K562 (cell line): Measurements from ENCODE around the gene CPB1. TPM values are rescaled to one million over a fixed set of nuclear protein-coding genes. Genes with fewer than 3 reads are reported as not detected.

Experiments used
- ATAC-seq: fragments of 200-7000 bp; cut with Tn5 transposase; 3 replicates; pipeline ENCODE4 v1.9.1; 2020; ENCODE audit warnings: moderate library complexity
- BruUV-seq: library from RNA; stranded (reverse); fragments of 400-500 nt; replicated peaks from 2 replicates; lab custom pipeline; 2021; lab: Mats Ljungman, UMichigan
- CTCF ChIA-PET: fragments of 300-600 bp; formaldehyde crosslinking; extraction: SDS; loops from one replicate; lab custom pipeline; 2021; ENCODE audit warnings: low intra/inter-chr PET ratio; lab: Yijun Ruan, JAX
- POLR2A ChIA-PET: fragments of 300-600, 350-650 bp; sonication (Branson Sonifier 250); formaldehyde crosslinking; extraction: SDS; loops from one replicate; lab custom pipeline; 2021; ENCODE audit warnings: antibody characterized with exemption, inconsistent platforms; lab: Yijun Ruan, JAX
- DNase-seq, 4 experiments: peaks; one replicate each; pipeline versions ENCODE4 v3.0.0 to v3.0.0-alpha.2; 2011 to 2018; ENCODE audit warnings: low spot score in 3 of 4, mixed read lengths in 3 of 4; ENCODE audit errors: extremely low read depth in 1 of 4
- FAIRE-seq: peaks from 2 replicates; lab custom pipeline; 2011; peaks lifted over from hg19 to GRCh38; lab: Jason Lieb, UNC
- H2AFZ ChIP-seq: 2 replicates; pipeline ENCODE4 v1.6.0; 2011; ENCODE audit warnings: low read depth, low read length, control low read depth, inconsistent platforms
- H3K27ac ChIP-seq: fragments of 200-600 bp; 3 replicates; pipeline ENCODE4 v1.8.0; 2011; ENCODE audit warnings: low read depth, mild to moderate bottlenecking, control low read depth, inconsistent platforms, low read length, moderate library complexity, mixed read lengths; ENCODE audit errors: extremely low read depth
- H3K27me3 ChIP-seq, 2 experiments: fragments of 300-600 bp in 1 of 2; 2 replicates in 1 of 2; 3 replicates in 1 of 2; pipeline versions ENCODE4 v1.6.0 to v1.8.0; 2011; ENCODE audit warnings: inconsistent platforms in 2 of 2, low read length in 2 of 2, mild to moderate bottlenecking in 1 of 2, mixed read lengths in 1 of 2, moderate library complexity in 1 of 2; ENCODE audit not compliant: control insufficient read depth in 2 of 2, insufficient read depth in 2 of 2
- H3K36me3 ChIP-seq: fragments of 300-600 bp; 3 replicates; pipeline ENCODE4 v1.8.0; 2011; ENCODE audit warnings: mild to moderate bottlenecking, low read length, inconsistent platforms; ENCODE audit not compliant: control insufficient read depth, insufficient read depth
- H3K4me1 ChIP-seq, 2 experiments: fragments of 200-600 bp in 1 of 2; replicated peaks in 1 of 2; 2 replicates in 1 of 2; 3 replicates in 1 of 2; pipeline versions ENCODE4 v1.5.1 to v1.8.0; 2011; ENCODE audit warnings: inconsistent platforms in 2 of 2, low read length in 2 of 2, mild to moderate bottlenecking in 1 of 2, mixed read lengths in 1 of 2, moderate library complexity in 1 of 2; ENCODE audit not compliant: control insufficient read depth in 2 of 2, insufficient read depth in 2 of 2
- H3K4me2 ChIP-seq: 2 replicates; pipeline ENCODE4 v1.6.1; 2011; ENCODE audit warnings: low read length, control low read depth, inconsistent platforms, mixed read lengths; ENCODE audit not compliant: insufficient read depth
- H3K4me3 ChIP-seq: fragments of 200-600 bp; sonication (generic), shearing (Covaris generic); 2 replicates; pipeline ENCODE4 v1.5.1; 2016; ENCODE audit warnings: control low read depth, inconsistent platforms
- H3K79me2 ChIP-seq: fragments of 200-600 bp; 3 replicates; pipeline ENCODE4 v1.8.0; 2011; ENCODE audit warnings: low read length, inconsistent platforms; ENCODE audit not compliant: control insufficient read depth, insufficient read depth
- H3K9ac ChIP-seq, 2 experiments: 2 replicates each; pipeline versions ENCODE4 v1.6.0 to v1.6.1; 2011; ENCODE audit warnings: low read depth in 2 of 2, low read length in 2 of 2, control low read depth in 1 of 2, inconsistent platforms in 1 of 2, mild to moderate bottlenecking in 1 of 2, mixed read lengths in 1 of 2; ENCODE audit not compliant: insufficient read depth in 1 of 2
- H3K9me1 ChIP-seq: one replicate; pipeline ENCODE4 v1.6.0; 2011; ENCODE audit warnings: inconsistent platforms, mild to moderate bottlenecking, low read length, moderate library complexity; ENCODE audit not compliant: control insufficient read depth, insufficient read depth
- H3K9me3 ChIP-seq: replicated peaks from 2 replicates; pipeline ENCODE4 v1.5.1; 2011; ENCODE audit warnings: low read depth, low read length, inconsistent platforms; ENCODE audit not compliant: control insufficient read depth, insufficient read depth
- H4K20me1 ChIP-seq: replicated peaks from 2 replicates; pipeline ENCODE4 v1.6.1; 2011; ENCODE audit warnings: low read length, inconsistent platforms, mixed read lengths; ENCODE audit not compliant: control insufficient read depth, insufficient read depth
- BACH1 ChIP-seq: fragments of 200-800 bp; sonication (Bioruptor generic); IDR thresholded peaks from 2 replicates; pipeline ENCODE4 v1.6.1; 2016; ENCODE audit warnings: missing genetic modification characterization, missing compliant biosample characterization
- MECOM ChIP-seq: fragments of 250-450 bp; sonication (Bioruptor Pico); IDR thresholded peaks from 2 replicates; pipeline ENCODE4 v1.8.0; 2022; ENCODE audit warnings: inconsistent platforms
- PHF20 ChIP-seq: fragments of 450-650 bp; IDR thresholded peaks from 2 replicates; pipeline ENCODE4 v1.6.1; 2018; ENCODE audit not compliant: partially characterized antibody
- SRSF9 ChIP-seq: fragments of 200-400 bp; formaldehyde crosslinking; IDR thresholded peaks from 2 replicates; pipeline ENCODE4 v1.6.1; 2017; ENCODE audit warnings: low read depth, low read length, borderline replicate concordance
- TGIF2 ChIP-seq: sonication (generic); formaldehyde crosslinking; IDR thresholded peaks from 2 replicates; pipeline ENCODE4 v1.8.1; 2022; ENCODE audit warnings: mild to moderate bottlenecking, missing genetic modification reagents, moderate library complexity
- ZNF197 ChIP-seq: fragments of 200-800 bp; sonication (Bioruptor generic); IDR thresholded peaks from 2 replicates; pipeline ENCODE4 v1.6.1; 2016; ENCODE audit warnings: low read depth, missing genetic modification characterization, missing compliant biosample characterization
- ZNF224 ChIP-seq: sonication (generic); formaldehyde crosslinking; IDR thresholded peaks from 2 replicates; pipeline ENCODE4 v1.8.0; 2022; ENCODE audit warnings: mild to moderate bottlenecking, missing genetic modification reagents
- ZNF445 ChIP-seq: fragments of 250-450 bp; sonication (Bioruptor Pico); IDR thresholded peaks from 2 replicates; pipeline ENCODE4 v1.4.0; 2020; ENCODE audit warnings: low read depth, mild to moderate bottlenecking, moderate library complexity
- ZNF57 ChIP-seq: fragments of 450-650 bp; formaldehyde crosslinking; IDR thresholded peaks from 2 replicates; pipeline ENCODE4 v1.4.0; 2020; ENCODE audit warnings: mild to moderate bottlenecking, moderate library complexity
- ZNF830 ChIP-seq: fragments of 250-450 bp; sonication (Bioruptor Pico); IDR thresholded peaks from 2 replicates; pipeline ENCODE4 v1.5.0; 2021; ENCODE audit warnings: mild to moderate bottlenecking
- ZSCAN32 ChIP-seq: fragments of 450-650 bp; formaldehyde crosslinking; IDR thresholded peaks from 2 replicates; pipeline ENCODE4 v1.4.0; 2020; ENCODE audit warnings: mild to moderate bottlenecking, moderate library complexity
- WGBS: fragments of 100-300 bp; shearing (Covaris generic); methylation state at CpG from one replicate; pipeline ENCODE4 v1.1.6; 2016; ENCODE audit warnings: low coverage, mixed read lengths; ENCODE audit not compliant: insufficient coverage; ENCODE audit errors: missing lambda C conversion rate; 5-methylcytosine and 5-hydroxymethylcytosine counted together
- in situ Hi-C: fragments of 300-500 bp; cut with MboI; formaldehyde crosslinking; loops from 4 replicates; pipeline ENCODE4 v1.15.0; 2018; ENCODE audit warnings: inconsistent platforms, mixed read lengths
- intact Hi-C: fragments of 100-400 bp; cut with micrococcal nuclease; formaldehyde crosslinking; loops from 2 replicates; pipeline ENCODE4 v1.14.2; 2022
- polyA plus RNA-seq, 8 experiments: library from polyadenylated mRNA; depleted of rRNA in 4 of 8; stranded (reverse) in 5 of 8; unstranded in 3 of 8; fragments of >200 nt; fragmentation: Nextera tagmentation in 2 of 8; fragmentation: Illumina TruSeq in 1 of 8; extraction: Ambion mirVana in 2 of 8; extraction: Trizol in 1 of 8; gene quantifications; 2 replicates each; pipeline versions ENCODE4 v1.2.1 to v1.2.3, GENCODE V29; 2011 to 2014; ENCODE audit warnings: inconsistent platforms in 1 of 8, missing spikeins in 1 of 8
- total RNA-seq, 7 experiments: library from RNA; depleted of rRNA in 6 of 7; stranded (reverse); fragments of >200 nt in 6 of 7; fragmentation: Illumina TruSeq in 2 of 7; extraction: Trizol in 2 of 7; gene quantifications; 2 replicates each; pipeline versions ENCODE4 v1.2.1 to v1.2.3, GENCODE V29; 2011 to 2021; ENCODE audit warnings: low replicate concordance in 1 of 7

Gene CPB1
- total and polyA plus RNA-seq, 9 of the 15 experiments (the other 6 are each of a cell fraction or from before 2014, with no cell fraction given): 3.7 TPM; not detected in 8

DNA sequence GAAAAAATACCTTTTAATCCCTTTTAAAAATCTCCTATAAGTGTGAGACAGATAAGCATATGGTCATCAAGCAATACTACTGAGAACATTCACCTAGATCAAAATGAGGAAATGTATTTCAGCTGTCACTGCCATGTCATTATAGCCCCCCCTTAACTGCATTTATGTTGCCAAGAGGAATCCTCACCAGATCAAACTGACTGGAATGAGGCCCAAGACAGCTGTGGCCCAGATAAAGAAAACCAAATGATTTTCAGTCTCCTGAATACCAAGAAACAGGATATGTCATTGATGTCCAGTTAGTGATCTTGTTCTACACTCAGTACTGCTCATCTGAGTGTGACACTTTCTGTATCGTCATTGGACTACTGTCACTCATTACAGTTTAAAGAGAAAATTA, 35.1 kb upstream of the CPB1 start:
- Histone ChIP-seq H3K27me3 (no peaks in the 10 kb centered on the region), H3K9me3 (0 out of 2 replicates have a peak, but pooled peaks cover 2% of the 10 kb centered on the region), H3K9me1 (no peaks in the 10 kb centered on the region), H3K9ac (no peak overlapping the region), H3K4me2 (no peak overlapping the region), H3K4me3 (no peak overlapping the region), H2AFZ (no peak overlapping the region), H3K79me2 (no peaks in the 10 kb centered on the region), H3K36me3 (no peaks in the 10 kb centered on the region), H3K4me1 (no peaks in the 10 kb centered on the region), H3K27ac (no peak overlapping the region), H4K20me1 (no peaks in the 10 kb centered on the region)
- TF ChIP-seq ZNF830 (CRISPR knock-in tag): no peak
- TF ChIP-seq ZNF197 (CRISPR knock-in tag): no peak
- TF ChIP-seq BACH1 (tag): no peak
- TF ChIP-seq ZNF445: no peak
- no peak for TF ChIP-seq PHF20
- TF ChIP-seq ZSCAN32 (CRISPR knock-in tag): no peak
- TF ChIP-seq ZNF224: no peak
- no peak for TF ChIP-seq SRSF9
- TF ChIP-seq ZNF57 (CRISPR knock-in tag): no peak
- TF ChIP-seq TGIF2 (CRISPR knock-in tag): no peak
- no peak for TF ChIP-seq MECOM (CRISPR knock-in tag)
- no peak for FAIRE-seq
- intact Hi-C loops: no loop called here
- in situ Hi-C loops: no loop called here
- ChIA-PET POLR2A (no interaction called here), CTCF (no interaction called here)
- no peak for ATAC-seq
- no TSS peak for BruUV-seq
- no peak for DNase-seq
- WGBS: 0% methylated on average over 1 of the region's 1 CpG
